Progenitor cell of endocrine pancreas (in vitro differentiated cells): ENCODE data around the gene DLGAP1. TPM values are rescaled to one million over a fixed set of nuclear protein-coding genes. Genes with fewer than 3 reads are reported as not detected.

Source experiments
- DNase-seq: peaks from one replicate; pipeline ENCODE4 v3.0.0; 2021; ENCODE audit warnings: low spot score; ENCODE audit not compliant: unreplicated experiment
- H3K27ac Mint-ChIP-seq: 2 replicates; pipeline ENCODE4 v1.8.0; 2021; ENCODE audit warnings: mild to moderate bottlenecking, moderate library complexity, mixed read lengths
- H3K27me3 Mint-ChIP-seq: 2 replicates; pipeline ENCODE4 v1.8.0; 2021; ENCODE audit warnings: mixed read lengths
- H3K36me3 Mint-ChIP-seq: 2 replicates; pipeline ENCODE4 v1.8.0; 2022; ENCODE audit warnings: mixed read lengths; ENCODE audit not compliant: insufficient read depth
- H3K4me1 Mint-ChIP-seq: 2 replicates; pipeline ENCODE4 v1.8.0; 2021; ENCODE audit warnings: low read depth, mixed read lengths
- H3K4me3 Mint-ChIP-seq: 2 replicates; pipeline ENCODE4 v1.8.0; 2021; ENCODE audit warnings: low read depth, mild to moderate bottlenecking, moderate library complexity, mixed read lengths
- H3K9me3 Mint-ChIP-seq: 2 replicates; pipeline ENCODE4 v1.8.0; 2021; ENCODE audit warnings: low read depth, mixed read lengths
- CTCF ChIP-seq: fragments of 200-600 bp; sonication (generic); IDR thresholded peaks from one replicate; pipeline ENCODE4 v1.5.0; 2021; ENCODE audit warnings: antibody characterized with exemption, mild to moderate bottlenecking; ENCODE audit not compliant: unreplicated experiment
- total RNA-seq: library from RNA; stranded (reverse); gene quantifications from 2 replicates; pipeline ENCODE4 v1.2.1, GENCODE V29; 2021

DLGAP1 gene
- total RNA-seq, 1 donor from 2014 or later, result 16.7 TPM

DNA sequence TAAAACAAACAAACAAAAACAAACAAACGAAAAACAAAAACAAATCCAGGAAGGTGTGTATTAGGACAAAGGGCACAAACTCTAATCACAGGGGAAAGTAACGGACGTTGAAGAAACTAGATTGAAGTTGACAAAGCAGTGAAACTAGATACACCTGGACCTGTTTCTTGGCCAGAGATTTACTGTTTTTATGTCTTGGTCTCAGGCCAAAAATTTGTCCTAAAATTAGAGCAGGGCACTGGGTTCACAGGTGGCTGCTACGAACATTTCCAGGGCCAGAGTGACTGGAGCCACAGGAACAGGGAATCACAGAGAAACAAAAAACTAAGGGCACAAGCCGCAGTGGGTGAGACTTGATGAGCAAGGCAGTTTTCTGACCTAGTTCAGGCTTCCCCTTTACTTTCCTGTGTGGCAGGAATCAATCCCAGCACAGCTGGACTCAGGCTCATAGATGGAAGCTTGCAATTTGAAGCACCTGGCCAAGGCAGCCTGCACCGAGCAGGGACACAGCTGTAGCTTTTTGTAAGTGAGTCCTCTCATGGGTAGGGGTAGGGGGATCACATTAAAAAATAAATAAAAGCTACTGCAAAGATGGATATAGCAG, 329.4 kb downstream of the DLGAP1 start:
- TF ChIP-seq CTCF, result no peak
- Mint-ChIP-seq H3K4me3 (no peak overlapping the region), H3K4me1 (peaks cover 2% of the 10 kb centered on the region), H3K36me3 (no peaks in the 10 kb centered on the region), H3K9me3 (no peaks in the 10 kb centered on the region), H3K27me3 (peaks cover 3% of the 10 kb centered on the region), H3K27ac (no peak overlapping the region)
- DNase-seq, result no peak

- Mint-ChIP-seq H3K4me3 (no peak overlapping the region), H3K36me3 (no peaks in the 10 kb centered on the region), H3K27ac (no peak overlapping the region), H3K27me3 (peaks cover 3% of the 10 kb centered on the region), H3K9me3 (no peaks in the 10 kb centered on the region), H3K4me1 (peaks cover 2% of the 10 kb centered on the region)
- DNase-seq, result no peak
- no peak for TF ChIP-seq CTCF
Measured at GRCh38 chr18:4125224-4125623, 329.9 kb downstream of the DLGAP1 start.

DNA sequence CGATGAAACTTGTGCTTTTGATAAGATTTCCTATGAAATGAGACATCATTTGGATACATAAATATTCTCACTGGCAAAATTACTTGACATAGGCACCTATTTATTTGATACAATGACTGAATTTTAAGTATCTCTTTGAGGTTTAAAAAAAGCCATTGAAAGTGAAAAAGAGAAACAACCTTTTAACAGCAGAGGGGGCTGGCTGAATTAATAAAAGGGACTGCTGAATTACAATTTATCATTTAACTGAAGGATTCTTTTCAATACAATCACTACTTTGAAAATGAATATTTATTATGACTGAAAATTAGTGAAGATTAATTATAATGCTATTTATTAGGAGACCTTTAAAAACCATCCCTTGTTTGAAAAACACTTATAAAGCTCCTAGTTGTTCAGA, 335.3 kb downstream of the DLGAP1 start:
- Mint-ChIP-seq H3K36me3 (no peaks in the 10 kb centered on the region), H3K27me3 (peaks cover 3% of the 10 kb centered on the region), H3K9me3 (no peaks in the 10 kb centered on the region), H3K27ac (no peak overlapping the region), H3K4me1 (peaks cover 2% of the 10 kb centered on the region), H3K4me3 (no peak overlapping the region)
- DNase-seq, result no peak
- TF ChIP-seq CTCF, result no peak

DNA sequence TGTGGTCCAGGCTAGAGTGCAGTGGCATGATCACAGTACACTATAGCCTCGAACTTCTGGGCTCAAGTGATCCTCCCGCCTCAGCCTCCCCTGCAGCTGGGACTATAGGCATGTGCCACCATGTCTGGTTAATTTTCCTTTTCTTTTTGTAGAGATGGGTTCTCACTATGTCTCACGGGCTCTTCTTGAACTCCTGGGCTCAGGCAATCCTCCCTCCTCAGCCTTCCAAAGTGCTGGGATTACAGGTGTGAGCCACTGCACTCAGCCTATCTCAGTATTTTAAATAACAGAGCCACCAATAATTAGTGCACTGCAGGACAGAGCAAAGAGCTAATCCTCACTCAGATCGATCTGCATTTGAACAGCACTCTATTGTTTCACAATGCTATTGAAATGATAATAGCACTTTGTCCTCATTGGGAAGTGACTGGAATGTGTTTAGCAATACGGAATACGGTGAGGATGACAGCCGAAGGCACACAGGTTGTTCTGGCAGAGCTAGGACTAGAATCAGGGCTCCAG, 335.9 kb downstream of the DLGAP1 start:
- H3K27me3 Mint-ChIP-seq, result peaks cover 3% of the 10 kb centered on the region
- no peak overlapping the region for H3K27ac Mint-ChIP-seq
- H3K4me3 Mint-ChIP-seq, result no peak overlapping the region
- H3K4me1 Mint-ChIP-seq, result peaks cover 2% of the 10 kb centered on the region
- H3K9me3 Mint-ChIP-seq, result peaks cover 5% of the 10 kb centered on the region
- no peak for TF ChIP-seq CTCF
- no peak for DNase-seq
- no peaks in the 10 kb centered on the region for H3K36me3 Mint-ChIP-seq

- no peak for TF ChIP-seq CTCF
- DNase-seq, result no peak
- H3K4me1 Mint-ChIP-seq, result peaks cover 2% of the 10 kb centered on the region
- peaks cover 1% of the 10 kb centered on the region for H3K27me3 Mint-ChIP-seq
- H3K27ac Mint-ChIP-seq, result no peak overlapping the region
- H3K4me3 Mint-ChIP-seq, result no peak overlapping the region
- no peaks in the 10 kb centered on the region for H3K9me3 Mint-ChIP-seq
- H3K36me3 Mint-ChIP-seq, result no peaks in the 10 kb centered on the region
Measured at GRCh38 chr18:4108016-4108415, 347.1 kb downstream of the DLGAP1 start.
